ENCODE data around the gene GAB2.

Gene GAB2

DNA sequence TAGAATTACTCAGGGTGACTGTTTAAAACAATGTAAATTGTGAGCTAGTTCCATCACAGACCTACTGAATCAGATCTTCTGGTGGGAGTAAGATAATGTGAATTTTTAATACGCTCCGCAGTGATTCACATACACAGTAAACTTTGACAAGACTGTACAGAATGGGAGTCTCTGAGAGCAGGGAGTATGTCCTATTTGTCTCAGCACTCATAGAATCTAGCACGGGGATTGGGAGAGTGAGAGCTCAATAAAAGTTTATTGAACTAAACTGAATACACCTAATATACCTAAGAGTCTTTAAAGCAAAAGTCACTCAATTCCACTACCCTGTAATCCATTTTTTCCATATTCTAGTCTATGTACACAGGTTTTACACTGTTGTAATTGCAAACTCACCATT, 11.2 kb upstream of the GAB2 start:
- no peak for FAIRE-seq
- no peak for DNase-seq (ENCODE audit: low spot score)

DNA sequence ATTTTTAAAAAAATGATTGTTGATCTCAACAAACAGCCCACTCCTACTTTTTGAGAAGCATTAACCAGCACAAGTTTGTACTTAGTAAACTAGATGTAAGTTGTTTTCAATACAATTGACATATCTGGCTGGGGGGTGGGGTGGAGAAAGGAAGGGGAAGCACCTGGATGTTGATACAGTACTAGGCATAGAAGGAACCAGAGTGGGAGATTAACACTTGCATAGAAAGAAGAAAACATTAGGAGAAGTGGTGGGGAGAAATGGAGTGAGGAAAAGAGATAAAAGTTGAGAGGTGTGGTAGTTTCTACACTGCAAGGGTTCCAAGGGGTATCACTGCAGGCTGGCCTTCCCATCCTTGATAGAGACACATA, 10.6 kb upstream of the GAB2 start:
- FAIRE-seq = no peak
- DNase-seq (ENCODE audit: low spot score) = no peak

DNA sequence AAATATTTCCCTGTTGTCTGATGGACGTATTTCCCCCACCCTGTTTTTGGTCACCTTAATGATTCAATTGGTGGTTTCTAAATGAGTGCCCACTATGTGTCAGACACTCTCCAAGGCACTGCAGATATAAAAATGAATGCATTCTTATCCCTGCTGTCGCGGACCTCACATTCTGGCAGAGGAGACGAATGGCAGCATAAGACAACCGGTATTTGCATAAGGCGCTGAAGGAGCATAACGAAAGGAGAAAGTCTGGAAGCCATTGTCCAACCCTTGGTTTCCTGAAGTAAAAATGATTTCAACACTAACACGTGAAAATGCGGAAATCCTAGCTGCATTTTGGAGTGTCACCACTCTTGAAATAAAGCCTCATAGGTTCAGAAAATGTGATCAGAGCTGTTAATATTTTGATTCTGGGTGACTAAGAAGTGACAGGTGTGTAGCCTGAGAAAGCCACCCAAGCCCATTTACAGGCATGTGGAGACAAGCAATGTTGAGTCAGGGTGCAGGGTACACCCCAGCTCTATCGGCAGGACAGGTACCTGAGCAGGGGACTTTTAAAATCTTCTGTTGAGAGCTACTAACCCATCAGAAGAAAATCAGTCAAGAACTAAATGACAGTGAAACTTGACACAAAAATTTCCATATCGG, 10.1 kb upstream of the GAB2 start:
- DNase-seq (ENCODE audit: low spot score) = no peak
- no peak for FAIRE-seq

DNA sequence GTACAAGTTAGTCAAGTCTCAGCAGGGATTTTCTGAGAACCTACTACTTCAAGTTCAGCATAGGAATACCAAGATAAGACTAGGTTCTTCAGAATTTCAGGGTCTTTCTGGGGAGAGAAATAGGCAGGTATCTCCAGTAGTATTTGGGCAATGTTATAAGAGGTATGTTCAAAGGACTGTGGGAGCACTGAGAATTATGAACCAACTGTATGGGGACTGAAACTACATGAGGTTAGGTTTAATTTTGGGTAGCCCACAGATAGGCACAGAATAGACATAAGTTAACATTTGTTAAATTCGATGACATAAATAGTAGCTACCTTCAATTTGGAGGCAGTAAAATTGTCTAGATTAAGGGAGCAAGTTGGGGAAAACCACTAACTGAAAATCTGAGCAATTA, 9.2 kb upstream of the GAB2 start:
- DNase-seq (ENCODE audit: low spot score) (no peak), FAIRE-seq (no peak)

DNA sequence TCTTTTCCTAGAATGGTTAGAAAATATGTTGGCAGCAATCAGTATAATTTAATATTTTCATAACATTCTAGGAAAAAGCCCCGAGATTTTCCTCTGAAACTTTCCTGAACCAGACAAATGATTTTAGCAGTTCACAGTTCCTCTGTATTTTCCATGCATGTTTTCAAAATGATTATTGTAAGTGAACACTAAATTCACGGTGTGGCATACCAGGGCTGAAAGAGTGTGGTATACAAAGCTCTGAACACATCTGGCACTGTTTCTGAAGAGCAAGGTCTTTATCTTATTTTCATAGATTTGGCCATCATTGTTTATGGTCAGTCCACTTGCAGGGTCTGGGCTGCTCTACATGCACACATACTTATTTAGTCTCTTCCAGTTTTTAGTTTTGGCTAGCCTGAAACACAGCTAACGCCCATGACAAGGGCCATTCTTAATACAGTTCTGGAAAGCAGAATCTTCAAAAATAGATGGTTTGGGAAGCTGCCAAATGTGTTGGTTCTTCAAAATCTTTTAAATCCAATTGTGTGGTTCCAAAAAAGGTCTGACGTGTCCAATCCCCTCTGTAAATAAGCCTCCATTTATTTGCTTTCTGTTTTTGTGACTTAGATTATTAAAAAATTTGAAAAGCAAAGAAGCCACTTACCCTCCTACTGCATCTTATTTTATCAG, 7.9 kb upstream of the GAB2 start:
- no peak for DNase-seq (ENCODE audit: low spot score)
- FAIRE-seq = no peak

DNA sequence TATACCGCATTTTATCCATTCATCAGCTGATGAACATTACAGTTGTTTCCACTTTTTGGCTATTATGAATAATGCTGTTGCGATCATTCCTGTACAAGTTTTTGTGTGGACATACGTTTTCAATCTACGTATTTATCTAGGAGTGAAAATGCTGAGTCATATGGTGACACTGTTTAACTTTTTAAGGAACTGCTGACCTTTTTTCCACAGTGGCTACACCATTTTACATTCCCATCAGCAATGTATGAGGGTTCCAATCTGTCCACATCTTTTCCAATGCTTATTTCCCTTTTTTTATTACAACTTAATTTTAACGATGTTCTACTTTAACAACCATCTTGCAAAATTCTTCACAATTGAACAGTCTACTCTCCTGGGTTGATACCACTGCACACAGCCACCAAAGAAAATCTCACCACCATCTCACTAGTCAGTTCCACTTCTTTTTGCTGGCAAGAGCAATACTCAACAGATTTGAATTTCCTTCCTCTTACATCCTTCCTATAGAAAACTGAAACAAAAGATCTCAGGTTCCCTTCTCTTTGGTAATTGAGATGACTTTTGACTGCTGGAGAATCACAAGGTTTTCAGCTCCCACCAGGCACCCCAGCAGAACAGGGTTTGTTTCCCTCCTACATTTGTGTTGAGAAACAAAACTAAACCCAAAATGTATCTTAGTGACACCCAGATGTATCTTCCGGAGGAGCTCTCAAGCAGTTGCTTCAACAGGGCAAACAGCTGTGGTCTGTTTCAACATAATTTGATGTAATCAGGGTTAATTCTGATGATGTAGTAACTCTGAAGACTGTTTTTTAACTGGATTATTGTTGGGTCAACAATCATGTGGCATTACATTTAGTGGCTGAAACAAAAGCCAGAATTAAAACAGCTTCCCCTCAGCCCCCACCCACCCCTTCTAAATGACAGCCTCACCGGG, 7.0 kb upstream of the GAB2 start:
- DNase-seq (ENCODE audit: low spot score) (no peak), FAIRE-seq (no peak)

DNA sequence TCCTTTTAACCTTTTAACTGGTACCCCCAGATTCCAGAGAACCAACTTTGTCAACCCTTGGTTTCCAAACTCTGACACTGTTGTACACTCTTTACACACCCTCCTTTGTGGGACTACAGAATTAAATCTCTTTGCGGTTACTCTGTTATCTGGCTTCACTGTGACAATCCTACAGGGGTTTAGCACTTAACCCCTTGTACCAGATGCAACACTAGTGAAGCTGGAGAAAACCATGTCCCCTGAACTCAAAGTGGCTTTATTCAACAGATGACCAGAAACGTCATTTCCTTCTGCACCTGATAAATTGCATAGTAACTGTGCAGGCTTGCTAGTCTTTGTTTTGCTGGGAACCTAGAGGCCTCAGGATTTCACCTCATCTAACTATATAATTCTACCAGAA, 5.6 kb upstream of the GAB2 start:
- FAIRE-seq (no peak), DNase-seq (ENCODE audit: low spot score) (no peak)

DNA sequence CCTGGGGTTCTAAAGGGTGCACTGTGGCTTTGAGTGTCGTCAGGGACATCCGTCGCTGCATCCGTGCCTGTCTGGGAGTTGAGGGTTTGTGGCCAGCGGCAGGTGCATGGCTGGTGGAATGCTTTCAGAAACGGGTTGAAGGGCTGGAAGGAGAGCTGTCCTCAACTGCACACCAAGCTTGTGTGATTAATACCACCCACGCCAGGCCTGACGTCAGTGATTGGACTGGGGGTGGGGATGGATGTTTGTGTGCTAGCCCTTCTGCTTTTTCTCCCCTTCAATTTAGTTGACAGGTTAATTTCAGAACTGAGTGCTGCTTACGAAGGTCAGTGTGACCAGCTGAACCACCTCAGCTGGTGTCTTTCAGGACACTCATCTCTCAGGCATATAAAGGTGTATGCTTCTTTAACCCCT, 3.2 kb upstream of the GAB2 start:
- FAIRE-seq (no peak), DNase-seq (ENCODE audit: low spot score) (no peak)

DNA sequence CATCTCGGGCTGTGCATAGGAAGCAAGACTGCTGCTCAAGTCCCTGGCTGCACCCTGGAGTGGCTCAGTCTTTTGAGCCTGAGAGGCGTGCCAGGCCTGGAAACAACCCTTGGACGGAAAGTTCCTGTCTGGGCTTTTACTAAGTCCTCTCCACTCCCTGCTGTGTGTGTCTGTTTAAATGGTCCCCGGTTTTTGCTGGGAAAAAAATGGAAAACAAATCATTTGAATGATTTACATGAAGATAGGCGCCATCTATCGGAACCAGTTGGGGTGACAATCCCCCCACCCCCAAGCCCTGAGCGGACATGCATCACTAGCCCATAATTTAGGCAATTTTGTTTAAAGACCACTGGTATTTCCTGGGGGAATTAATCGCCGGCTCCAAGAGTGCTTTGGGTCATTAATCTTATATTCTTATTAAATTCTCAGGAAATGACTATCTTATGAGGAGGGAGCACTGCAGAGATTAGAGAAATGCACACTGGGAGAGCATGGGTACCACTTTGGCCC, 2.7 kb upstream of the GAB2 start:
- FAIRE-seq = no peak
- DNase-seq (ENCODE audit: low spot score) = peak; percentile 49

DNA sequence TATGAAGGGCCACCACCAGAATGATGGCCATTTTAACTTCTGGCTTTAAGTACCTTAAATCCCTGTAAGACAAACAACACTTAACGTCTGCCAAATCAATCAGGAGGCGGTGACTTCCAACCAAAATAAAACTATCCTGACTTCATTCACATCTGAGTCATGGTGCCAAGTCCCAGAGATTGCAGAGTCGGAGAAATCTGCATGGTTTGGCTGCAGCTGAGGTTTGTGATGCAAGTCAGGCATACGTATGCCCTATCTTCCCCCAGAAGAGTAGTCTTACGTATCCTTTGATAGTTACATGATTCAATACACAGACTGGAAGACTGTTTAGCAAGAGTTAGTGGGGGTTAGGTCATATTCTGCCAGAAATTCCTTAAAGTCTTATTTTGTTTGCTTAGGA, 1.7 kb upstream of the GAB2 start:
- DNase-seq (ENCODE audit: low spot score) (no peak), FAIRE-seq (no peak)

DNA sequence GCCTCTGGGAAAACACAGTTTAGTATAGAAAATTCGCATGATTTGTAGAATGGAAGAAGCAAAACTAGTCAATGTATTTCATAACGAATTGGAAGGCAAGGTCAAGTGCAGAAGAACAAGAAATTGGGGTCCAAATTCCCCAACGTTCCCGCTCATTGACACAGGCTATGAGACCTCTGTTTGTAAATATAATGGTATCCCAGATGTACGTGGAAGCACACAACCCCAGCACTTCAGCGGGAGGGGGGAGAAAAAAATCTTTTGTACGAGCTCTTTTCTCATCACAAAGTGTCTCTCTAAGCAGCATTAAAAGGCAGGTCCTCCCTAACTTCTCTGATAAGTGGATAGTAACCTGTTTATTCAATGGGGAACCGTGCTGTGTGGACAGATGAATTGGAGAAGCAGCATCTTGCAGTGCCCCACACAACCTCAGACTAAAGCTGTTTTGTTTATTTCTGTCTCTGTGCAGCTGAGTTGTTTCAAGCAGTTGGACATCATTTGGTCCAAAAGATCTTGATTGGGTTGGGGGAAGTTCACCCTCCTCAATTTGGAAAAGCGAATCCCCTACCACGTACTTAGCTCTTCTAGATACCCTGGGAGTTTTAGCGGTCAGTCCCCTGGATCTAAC, 1.1 kb upstream of the GAB2 start:
- no peak for DNase-seq (ENCODE audit: low spot score)
- no peak for FAIRE-seq

DNA sequence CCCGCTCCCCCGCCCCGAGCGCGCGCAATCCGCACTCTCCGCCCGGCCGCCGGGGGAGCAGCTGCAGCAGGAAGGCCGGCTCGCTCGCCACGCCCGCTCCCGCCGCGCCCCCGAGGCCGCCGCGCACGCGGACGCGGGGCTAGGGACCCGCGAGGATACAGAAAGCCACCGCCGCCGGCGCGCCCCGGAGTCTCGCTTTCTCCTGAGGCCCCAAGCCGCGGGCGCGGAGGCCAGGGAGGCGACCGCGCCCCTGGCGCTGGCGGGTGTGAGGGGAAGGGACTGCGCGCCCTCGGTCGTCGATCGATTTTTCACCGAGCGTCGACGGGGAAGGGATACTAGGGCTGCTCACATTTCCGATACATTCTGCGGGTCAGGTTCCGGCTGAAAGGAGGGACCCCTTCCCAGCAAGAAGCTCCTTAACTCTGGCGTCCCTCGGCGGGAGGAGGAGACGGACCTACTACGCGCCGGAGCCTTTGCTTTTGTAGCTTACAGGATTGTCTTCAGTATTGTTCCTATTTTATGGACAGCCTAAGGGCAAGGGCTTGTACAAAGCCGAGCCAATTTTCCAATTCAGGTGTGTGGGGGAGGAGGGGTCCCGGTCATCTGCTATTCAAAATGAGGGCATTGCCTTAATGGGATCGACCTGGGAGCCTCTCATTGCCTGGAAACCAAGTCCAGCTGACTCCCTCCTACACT, 416 bp upstream of the GAB2 start:
- FAIRE-seq = no peak
- peak; percentile 97 for DNase-seq (ENCODE audit: low spot score)

DNA sequence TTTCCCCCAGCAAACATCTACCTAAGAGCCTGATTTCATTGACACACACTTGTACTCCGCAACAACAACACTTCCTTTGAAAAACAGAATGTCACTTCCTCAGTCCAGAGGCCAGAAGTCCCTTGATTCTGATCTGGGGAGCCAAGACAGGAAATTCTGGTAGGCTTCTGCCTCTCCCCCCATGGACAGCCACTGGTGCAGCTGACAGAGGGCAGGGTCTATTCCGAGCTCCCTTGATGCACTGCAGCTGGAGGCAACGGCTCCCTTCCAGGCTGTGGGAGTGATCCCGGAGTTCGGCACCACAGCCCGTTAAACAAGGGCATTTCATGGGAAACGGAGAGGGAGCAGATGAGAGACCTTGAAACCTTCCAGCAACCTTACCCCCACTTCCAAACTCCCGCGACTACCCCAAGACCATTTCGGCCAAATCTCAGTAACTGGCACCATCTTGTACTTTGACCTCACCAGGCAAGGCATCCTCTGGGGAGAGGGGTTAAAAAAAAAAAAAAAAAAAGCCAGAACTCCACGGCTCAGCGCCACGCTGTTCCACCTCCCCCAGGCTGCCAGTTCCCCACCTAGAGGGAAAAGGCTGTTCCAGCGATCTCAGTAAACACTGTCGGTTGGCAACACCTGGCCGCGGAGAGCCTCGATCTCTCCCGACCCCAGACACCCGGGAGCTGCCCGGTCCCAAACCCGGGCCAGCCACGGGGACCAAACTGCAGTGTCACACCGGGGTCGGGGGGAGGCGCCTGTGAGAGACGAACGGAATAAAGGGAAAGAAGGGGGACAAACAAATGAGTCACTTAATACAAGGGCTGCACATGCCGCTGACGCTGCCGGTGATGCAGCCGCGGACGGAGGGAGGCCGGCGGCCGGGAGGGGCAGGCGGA, 1.1 kb downstream of the GAB2 start:
- no peak for FAIRE-seq

DNA sequence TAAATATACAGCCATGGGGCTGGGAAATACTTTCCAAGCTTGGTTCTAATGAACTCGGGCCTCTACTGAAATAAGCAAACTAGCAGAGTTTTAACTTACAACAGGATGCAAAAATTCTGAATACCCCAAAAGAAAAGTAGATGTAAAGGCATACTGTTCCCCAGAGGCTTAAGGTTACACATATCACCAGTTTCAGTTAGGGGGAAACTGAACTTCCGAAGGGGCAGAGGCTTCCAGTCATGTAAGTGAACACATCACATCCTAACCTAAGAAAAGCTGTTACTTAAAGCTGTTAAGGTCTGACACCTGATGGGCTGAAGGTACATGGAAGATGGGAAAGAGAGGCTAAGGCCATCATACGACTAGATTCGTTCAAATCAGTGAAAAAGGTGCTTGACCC, 2.3 kb downstream of the GAB2 start:
- FAIRE-seq = no peak

More for the DNA sequence above, 1.1 kb downstream of the GAB2 start:
- peak; percentile 87 for DNase-seq (ENCODE audit: low spot score)

DNA sequence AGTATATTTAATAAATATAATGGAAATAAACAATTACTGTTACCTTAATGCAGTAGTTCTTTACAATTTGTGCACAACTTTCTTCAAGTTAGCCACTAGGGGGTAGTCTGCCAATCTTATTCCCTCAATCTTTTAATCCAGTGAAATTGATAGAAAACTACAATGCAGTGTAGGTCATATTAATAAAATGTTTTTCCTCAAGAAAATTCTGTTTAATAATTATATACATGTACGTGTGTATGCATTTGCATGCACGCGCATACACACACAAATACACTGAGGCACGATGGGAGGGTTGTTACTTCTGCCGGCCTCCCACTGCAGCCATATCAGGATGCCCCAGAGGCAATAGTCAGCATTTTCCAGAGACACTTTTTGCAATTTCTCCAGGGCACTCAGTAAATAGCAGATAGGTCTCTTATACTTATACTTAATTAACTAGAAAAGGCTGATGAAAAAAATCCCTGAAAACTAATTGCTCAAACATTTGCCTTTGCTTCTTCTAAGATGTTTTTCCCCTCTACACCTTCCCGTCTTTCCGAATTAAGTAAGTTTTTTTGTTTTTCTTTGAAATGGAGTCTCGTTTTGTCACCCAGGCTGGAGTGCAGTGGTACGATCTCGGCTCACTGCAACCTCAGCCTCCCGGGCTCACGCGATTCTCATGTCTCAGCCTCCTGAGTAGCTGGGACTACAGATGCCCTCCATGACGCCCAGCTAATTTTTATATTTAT, 3.1 kb downstream of the GAB2 start:
- FAIRE-seq (no peak), DNase-seq (ENCODE audit: low spot score) (no peak)

More for the DNA sequence above, 2.3 kb downstream of the GAB2 start:
- no peak for DNase-seq (ENCODE audit: low spot score)

DNA sequence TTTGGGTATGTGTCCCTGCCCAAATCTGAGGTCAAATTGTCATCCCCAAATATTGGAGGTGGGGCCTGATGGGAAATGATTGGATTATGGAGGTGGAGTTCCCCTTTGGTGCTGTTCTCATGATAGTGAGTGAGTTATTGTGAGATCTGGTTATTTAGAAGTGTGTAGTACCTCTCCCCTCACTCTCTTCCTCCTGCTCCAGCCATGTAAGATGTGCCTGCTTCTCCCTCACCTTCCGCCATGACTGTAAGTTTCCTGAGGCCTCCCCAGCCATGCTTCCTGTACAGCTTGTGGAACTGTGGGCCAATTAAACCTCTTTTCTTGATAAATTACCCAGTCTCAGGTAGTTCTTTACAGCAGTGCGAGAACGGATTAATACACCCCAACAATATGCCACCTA, 9.0 kb downstream of the GAB2 start:
- DNase-seq (ENCODE audit: low spot score) (no peak), FAIRE-seq (no peak)

DNA sequence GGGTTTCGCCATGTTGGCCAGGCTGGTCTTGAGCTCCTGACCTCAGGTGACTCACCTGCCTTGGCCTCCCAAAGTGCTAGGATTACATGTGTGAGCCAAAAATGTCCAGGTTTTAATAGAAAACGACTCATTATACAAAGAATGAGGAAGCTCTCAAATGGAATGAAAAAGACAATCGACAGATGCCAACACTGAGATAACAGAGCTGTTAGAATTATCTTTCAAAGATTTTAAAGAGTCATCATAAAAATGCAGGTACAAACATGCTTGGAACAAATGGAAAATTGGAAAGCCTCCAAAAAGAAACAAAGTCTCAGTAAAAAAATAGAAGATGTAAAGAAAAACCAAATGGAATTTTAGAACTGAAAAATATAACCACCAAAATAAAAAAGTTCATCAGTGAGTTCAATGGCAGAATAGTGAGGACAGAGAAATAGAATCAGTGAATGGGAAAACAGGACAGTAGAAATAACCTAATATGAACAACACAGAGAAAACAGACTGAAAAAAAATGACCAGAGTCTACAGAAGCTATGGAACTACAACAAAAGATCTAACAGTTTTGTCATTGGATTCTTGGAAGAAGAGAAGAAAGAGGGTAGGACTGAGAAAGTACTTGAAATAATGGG, 10.9 kb downstream of the GAB2 start:
- no peak for FAIRE-seq
- no peak for DNase-seq (ENCODE audit: low spot score)

DNA sequence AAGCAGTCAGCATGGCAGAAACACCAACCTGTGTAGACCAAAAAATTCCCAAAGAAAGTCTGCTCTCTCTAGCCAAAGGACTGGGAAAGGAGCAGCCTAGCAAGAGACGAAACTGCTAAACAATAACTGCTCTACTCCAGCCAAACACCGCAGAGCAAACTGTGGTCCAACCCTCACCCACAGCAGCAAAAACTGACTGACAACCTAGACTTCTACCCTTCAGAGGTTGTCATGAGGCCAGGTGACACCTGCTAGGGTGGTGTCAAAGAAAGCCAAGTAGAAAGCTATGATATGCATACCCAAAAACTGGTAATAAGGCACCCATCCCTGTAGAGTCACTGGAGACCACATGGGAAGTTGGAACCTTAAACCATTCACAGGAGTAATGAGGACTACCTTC, 11.8 kb downstream of the GAB2 start:
- DNase-seq (ENCODE audit: low spot score) (no peak), FAIRE-seq (peak; percentile 20)

DNA sequence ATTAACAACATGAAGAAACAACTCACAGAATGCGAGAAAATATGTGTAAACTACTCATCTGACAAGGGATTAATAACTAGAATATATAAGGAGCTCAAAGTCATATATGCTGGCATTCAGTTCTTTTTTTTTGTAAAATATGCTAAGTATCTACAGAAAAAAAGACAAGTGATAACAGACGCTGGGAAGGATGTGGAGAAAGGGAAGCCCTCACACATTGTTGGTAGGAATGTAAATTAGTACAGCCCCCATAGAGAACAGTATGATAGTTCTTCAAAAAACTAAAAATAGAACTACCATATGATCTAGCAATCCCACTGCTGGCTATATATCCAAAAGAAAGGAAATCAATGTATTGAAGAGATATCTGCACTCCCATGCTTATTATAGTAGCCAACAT, 13.8 kb downstream of the GAB2 start:
- DNase-seq (ENCODE audit: low spot score) = no peak
- FAIRE-seq = no peak
